ENCODE results near the gene TATDN2. TPM values are rescaled to one million over a fixed set of nuclear protein-coding genes. Genes with fewer than 3 reads are reported as not detected.

The TATDN2 gene
- total RNA-seq, 1 experiment from 2014 or later: 30.4 TPM

GRCh38 chr3:10330319-10330718 lies 82.1 kb downstream of the TATDN2 start:
- Histone ChIP-seq H3K36me3 (ENCODE audit: control insufficient read depth, insufficient read depth, low read length) (no peaks in the 10 kb centered on the region), H3K27ac (ENCODE audit: low read length) (no peak overlapping the region), H3K4me1 (ENCODE audit: control insufficient read depth, insufficient read depth, low read length) (no peaks in the 10 kb centered on the region), H3K4me3 (ENCODE audit: low read depth in 2 of 2, low read length in 2 of 2) (no peak overlapping the region), H3K27me3 (ENCODE audit: control insufficient read depth, insufficient read depth, low read length) (peaks cover 8% of the 10 kb centered on the region; the same call in 1 of the 2 replicates), H3K9me3 (ENCODE audit: control insufficient read depth, insufficient read depth, low read depth, low read length) (no peaks in the 10 kb centered on the region)
- DNase-seq (ENCODE audit: low read depth, low spot score) (no peak), ATAC-seq (peak; percentile 43; the same call in 1 of the 2 replicates)
- intact Hi-C loops (cut with micrococcal nuclease; ENCODE audit: unreplicated experiment): no loop called here
- in situ Hi-C loops (cut with HindIII; ENCODE audit: low pct_unique_long_range_greater_than_20kb, low sequenced_read_pairs): no loop called here
- ChIA-PET POLR2A (no interaction called here), CTCF (no interaction called here)
- TF ChIP-seq CTCF (IDR thresholded peaks at IDR 0.05) (no peak), TCF7L2 (IDR thresholded peaks at IDR 0.05; ENCODE audit: low read depth, low read length) (no peak), POLR2AphosphoS5 (IDR thresholded peaks at IDR 0.05; ENCODE audit: low read depth, low read length) (no peak), REST (IDR thresholded peaks at IDR 0.05; ENCODE audit: insufficient read depth in 1 of 2, low read depth in 2 of 2, low read length in 1 of 2) (no peak), SIN3A (IDR thresholded peaks at IDR 0.05; ENCODE audit: borderline replicate concordance, insufficient read depth, low read depth, low read length) (no peak)
- no TSS peak for BruUV-seq (replicated peaks)

Small RNAs within 50 kb of the gene (microRNA-seq; reads per million reads assigned to microRNA genes)
- gene MIR378B (ENCODE audit: unreplicated experiment): not detected

Other genes with a start within 250 kb of the TATDN2 start
- gene FANCD2, start 222.0 kb upstream of the TATDN2 start, total RNA-seq (2021; ENCODE audit: unreplicated experiment): 20.0 TPM
- gene FANCD2OS, start 140.2 kb upstream of the TATDN2 start, total RNA-seq (2021; ENCODE audit: unreplicated experiment): not detected
- gene BRK1, start 132.8 kb upstream of the TATDN2 start, total RNA-seq (2021; ENCODE audit: unreplicated experiment): 81.9 TPM
- 47.1 TPM for gene VHL, start 106.7 kb upstream of the TATDN2 start, total RNA-seq (2021; ENCODE audit: unreplicated experiment)
- gene IRAK2, start 83.5 kb upstream of the TATDN2 start, total RNA-seq (2021; ENCODE audit: unreplicated experiment): 25.1 TPM
- not detected for gene GHRL, start 44.5 kb downstream of the TATDN2 start, total RNA-seq (2021; ENCODE audit: unreplicated experiment)
- 81.4 TPM for gene SEC13, start 72.7 kb downstream of the TATDN2 start, total RNA-seq (2021; ENCODE audit: unreplicated experiment)